Esophagus mucosa (tissue), 1 donor: ENCODE data around the gene NDE1. TPM values are rescaled to one million over a fixed set of nuclear protein-coding genes. Genes with fewer than 3 reads are reported as not detected.
"Not testable (repeated sequence)": the region's sequence is repeated elsewhere in the genome, so short reads cannot be mapped to it uniquely, and the experiment has no call there.

Experiments used
- ATAC-seq: fragments of 200-7000 bp; cut with Tn5 transposase; one replicate; pipeline ENCODE4 v1.9.1; 2020
- total RNA-seq: library from RNA; stranded (reverse); gene quantifications from one replicate; pipeline ENCODE4 v1.2.4, GENCODE V29; 2023
- donor health status: DM: yes; HTN: yes; CAD: no.

Gene NDE1
- total RNA-seq, 1 donor from 2014 or later: 42.0 TPM

GRCh38 chr16:15701367-15701766 is 51.3 kb downstream of the NDE1 start:
- no peak for ATAC-seq

GRCh38 chr16:15701975-15702970 is 52.2 kb downstream of the NDE1 start:
- ATAC-seq: no peak

- ATAC-seq: no peak
Observed at GRCh38 chr16:15703029-15703736, 53.1 kb downstream of the NDE1 start.

DNA sequence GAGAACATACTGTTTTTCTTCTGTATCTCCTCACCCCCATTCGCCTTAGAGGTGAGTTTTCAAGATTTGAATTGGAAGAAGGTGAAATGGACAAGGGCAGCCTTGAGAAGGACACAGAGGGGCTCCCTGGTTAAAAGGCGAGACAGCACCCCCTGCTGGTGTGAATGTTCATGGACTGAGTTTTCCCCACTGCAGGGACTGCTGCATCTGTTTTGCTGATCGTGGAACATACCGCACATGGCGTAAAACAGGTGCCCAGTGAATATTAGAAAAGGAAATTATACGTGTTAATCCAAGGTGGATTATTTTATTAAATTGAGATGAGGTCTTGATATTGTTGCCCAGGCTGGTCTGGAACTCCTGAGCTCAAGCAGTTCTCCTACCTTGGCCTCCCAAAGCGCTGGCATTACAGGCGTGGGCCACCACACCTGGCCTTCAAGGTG is 54.5 kb downstream of the NDE1 start:
- ATAC-seq: peak; percentile 68

GRCh38 chr16:15705064-15705565 is 55.1 kb downstream of the NDE1 start:
- no peak for ATAC-seq

GRCh38 chr16:15707332-15707731 is 57.3 kb downstream of the NDE1 start:
- no peak for ATAC-seq

- no peak for ATAC-seq
Observed at GRCh38 chr16:15708096-15708495, 58.1 kb downstream of the NDE1 start.

DNA sequence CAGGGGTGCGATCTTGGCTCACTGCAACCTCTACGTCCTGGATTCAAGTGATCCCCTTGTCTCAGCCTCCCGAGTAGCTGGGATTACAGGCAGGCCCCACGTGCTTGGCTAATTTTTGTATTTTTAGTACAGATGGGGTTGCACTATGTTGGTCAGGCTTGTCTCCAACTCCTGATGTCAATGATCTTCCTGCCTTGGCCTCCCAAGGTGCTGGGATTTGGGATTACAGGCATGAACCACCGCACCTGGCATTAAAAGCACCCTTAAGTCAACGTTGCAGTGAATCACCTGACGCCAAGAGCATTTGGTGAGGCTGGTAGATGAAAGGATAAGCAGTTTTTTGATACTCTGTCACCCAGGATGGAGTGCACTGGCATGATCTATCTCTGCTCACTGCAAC is 59.0 kb downstream of the NDE1 start:
- no peak for ATAC-seq

DNA sequence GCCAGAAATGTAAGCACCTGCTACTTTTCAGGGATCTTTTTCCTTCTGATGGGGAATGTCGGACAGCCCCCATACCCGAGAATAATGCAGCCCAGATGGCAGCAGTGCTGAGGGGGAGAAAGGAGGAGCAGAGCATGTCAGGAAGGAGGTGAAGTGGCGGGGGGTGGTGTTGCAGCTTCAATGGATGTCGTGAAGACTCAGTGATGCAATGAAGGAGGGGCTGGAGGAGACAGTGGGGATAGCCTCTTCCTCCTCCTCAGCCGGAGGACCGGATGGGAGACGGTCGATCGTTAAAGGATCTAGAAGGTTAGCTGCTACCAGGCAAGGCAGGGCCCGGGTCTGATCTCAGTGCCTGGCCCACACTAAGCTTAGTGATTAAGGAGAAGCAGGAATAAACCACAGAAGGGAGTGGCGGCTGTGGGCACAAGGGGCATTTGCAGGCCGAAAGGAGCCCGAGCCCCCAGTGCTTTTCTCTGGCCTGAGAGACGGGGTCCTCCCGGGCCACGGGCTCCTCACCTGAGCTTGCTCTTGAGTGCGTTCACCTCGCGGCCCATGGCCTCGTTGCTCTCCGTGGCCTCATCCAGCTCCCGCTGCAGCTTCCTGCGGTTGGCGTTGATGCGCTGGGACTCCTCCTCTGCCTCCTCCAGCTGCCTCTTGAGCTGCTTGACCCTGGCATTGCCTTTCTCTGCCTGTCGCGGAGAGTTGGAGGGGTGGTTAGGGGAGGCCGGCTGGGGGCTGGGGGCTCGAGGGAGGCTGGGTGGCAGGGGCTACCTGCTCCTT is 64.5 kb downstream of the NDE1 start:
- ATAC-seq: no peak

DNA sequence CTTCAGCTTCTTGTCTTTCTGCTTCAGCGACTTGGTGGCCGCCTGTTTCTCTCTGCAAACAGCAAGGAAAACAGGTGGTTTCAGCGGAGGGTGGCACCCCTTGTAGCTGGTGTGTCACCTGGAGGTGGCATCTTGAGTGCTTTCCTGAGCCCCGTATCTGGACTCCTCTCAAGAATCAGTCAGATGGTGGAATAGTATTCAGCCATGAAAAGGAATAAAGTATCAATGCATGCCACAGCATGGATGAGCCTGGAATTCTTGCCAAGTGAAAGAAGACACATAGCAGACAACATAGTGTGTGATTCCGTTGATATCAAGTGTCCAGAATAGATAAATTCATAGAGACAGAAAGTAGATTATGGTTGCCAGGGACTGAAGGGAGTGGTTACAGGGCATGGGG is 65.2 kb downstream of the NDE1 start:
- no peak for ATAC-seq

DNA sequence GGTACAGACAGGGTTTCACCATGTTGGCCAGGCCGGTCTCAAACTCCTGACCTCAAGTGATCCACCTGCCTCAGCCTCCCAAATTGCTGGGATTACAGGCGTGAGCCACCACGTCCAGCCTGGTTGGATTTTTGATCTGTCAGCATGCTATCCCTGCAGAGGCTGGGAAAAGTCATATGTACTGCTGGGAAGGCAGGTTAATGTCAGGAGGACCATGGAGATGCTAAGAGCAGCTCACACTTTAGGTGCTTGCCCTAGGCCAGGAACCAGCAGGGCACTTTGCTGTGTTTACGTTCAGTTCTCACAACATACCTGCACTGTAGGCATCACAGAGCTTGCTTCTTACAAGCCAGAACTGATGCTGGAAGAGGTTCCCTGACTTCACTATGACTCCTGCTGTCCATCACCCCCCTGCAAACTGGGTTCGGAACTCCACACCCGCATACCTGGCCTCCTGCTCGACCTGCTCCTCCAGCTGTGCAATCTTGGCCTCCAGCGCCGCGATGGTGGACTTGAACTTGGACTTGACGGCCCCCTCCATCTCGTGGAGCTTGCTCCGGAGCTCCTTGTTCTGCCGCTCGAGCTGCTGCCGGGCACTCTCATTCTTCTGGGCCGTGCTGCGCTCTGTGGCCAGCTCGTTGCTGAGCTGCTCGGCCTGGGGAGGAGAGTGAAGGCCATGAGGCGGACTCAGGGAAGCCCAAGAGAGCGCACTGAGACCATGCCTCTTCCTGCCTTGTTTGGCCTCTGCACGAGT is 66.8 kb downstream of the NDE1 start:
- no peak for ATAC-seq

DNA sequence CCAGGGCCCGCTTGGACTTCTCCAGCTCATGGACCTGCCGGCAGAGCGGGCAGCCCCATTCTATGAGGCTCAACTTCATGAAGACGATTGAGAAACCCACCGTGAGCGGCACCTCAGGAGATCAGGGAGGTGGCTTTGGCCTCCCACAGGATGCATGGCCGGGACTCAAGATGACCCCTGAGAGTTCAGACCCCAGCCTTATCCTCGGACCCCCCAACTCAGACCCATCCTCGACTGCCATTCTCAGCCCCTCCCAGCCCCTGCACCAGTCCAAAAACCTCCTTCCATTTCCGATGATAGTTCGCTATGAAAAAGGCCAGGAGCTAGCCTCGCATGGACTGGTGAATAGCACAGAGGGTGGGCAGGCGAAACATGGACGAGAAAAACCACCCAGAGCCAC is 71.0 kb downstream of the NDE1 start:
- no peak for ATAC-seq

DNA sequence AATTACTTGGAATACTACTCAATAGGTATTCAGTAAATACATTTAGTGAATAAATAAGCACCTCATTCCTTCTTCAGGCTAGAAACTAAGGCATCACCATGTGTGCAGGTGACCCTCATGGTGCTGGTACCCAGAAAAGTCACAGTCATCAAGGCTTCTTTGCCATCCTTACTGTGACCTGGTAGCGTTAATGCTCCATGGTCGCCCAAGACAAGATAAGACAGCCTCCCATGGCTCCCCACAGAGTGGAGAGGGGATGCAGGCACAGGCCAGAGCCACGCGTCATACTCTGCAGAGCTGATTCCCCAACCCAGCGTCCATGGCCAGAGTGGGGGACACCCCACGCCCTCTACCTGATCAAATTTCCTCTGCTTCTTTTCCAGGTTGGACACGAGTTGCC is 73.8 kb downstream of the NDE1 start:
- no peak for ATAC-seq

DNA sequence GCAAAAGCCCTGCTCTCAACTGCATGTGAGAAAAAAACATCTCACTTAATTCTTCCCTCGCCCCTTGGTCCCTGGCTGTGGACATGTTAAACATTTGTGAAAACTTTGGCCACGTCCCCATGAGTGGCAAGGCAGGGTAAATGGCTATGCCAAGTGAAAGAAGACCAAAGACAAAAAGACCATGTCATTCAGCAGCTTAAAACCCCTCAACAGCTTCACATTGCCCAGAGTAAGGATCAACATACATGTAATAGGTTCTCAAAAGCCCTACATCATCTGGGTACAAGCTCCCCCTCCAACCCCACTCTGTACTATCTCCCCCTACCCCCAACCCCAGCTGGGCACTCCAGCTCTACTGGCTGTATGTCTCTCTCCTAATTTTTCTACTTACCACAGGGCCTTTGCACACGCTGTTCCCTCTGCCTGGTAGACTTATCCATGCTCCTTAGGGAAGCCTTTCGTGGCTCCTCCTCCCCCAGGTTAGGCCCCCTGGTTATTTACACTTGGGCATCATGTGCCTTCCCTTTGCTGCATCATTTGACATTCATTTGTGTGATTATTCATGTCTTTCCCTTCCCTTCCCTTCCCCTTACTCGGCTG is 75.7 kb downstream of the NDE1 start:
- no peak for ATAC-seq

DNA sequence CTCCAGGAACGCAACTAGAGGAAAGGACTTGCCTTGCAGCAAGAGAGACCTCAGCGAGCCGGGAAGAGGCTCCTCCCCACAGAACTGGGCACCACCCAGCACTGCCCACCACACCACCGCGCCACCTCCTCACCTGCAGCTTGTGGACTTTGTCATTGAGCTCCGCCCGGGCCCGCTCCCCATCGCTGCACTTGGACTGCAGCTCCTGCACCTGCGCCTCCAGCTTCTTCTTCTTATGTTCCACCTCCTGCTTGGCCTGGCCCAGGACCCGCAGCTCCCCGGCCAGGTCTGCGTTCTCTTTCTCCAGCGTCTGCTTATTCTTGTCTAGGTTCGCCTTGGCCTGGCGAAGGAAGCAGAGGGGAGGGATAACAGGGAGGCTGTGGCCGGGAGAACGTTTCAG is 76.7 kb downstream of the NDE1 start:
- no peak for ATAC-seq

GRCh38 chr16:15727697-15728096 is 77.7 kb downstream of the NDE1 start:
- not testable (repeated sequence) for ATAC-seq

- ATAC-seq: no peak
Observed at GRCh38 chr16:15729152-15729551, 79.1 kb downstream of the NDE1 start.

- ATAC-seq: no peak
Observed at GRCh38 chr16:15732416-15732815, 82.4 kb downstream of the NDE1 start.

DNA sequence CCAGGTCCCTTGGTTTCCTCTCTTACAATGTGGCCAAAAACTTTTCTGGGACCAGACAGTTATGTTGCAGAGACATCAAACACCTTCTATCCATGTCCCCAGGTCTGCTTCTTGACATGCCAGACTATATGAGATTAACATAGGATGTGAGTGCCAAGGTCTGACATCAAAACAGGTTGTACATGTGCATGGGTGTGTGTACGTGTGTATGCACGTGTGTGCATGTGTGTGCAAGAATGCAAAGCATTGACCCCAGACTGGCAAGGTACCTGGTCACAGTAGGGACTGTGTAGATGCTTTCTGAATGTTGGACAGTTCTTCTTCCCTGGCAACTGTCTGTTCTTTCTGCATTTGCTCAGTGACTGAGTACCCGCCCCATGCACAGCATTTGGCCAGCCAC is 85.6 kb downstream of the NDE1 start:
- peak; percentile 28 for ATAC-seq

DNA sequence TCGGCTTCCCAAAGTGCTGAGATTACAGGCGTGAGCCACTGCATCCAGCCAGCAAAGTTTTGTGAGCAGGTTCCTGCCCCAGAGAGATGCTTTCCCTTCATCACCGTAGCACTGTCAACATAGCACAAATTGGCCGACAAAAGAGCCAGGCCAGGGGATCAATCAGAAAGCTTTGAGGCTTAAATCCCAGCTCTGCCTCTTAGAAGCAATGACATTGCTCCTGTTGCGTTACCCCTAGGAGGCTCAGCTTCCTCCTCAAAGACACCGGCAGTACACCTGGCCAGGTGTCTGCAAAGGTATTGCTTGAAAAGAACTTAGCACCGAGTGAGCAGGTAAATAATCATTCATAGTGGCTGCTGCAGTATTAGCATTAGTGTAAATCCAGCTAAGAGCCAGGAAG is 86.5 kb downstream of the NDE1 start:
- ATAC-seq: no peak

- ATAC-seq: no peak
Observed at GRCh38 chr16:15737140-15737644, 87.1 kb downstream of the NDE1 start.
